AML-193 (cell line): Measurements from ENCODE around the gene PIEZO1.

ENCODE experiments used
- DNase-seq, 2 experiments: peaks; one replicate each; lab custom pipeline; 2025; lab: John Stamatoyannopoulos, UW

PIEZO1 gene

DNA sequence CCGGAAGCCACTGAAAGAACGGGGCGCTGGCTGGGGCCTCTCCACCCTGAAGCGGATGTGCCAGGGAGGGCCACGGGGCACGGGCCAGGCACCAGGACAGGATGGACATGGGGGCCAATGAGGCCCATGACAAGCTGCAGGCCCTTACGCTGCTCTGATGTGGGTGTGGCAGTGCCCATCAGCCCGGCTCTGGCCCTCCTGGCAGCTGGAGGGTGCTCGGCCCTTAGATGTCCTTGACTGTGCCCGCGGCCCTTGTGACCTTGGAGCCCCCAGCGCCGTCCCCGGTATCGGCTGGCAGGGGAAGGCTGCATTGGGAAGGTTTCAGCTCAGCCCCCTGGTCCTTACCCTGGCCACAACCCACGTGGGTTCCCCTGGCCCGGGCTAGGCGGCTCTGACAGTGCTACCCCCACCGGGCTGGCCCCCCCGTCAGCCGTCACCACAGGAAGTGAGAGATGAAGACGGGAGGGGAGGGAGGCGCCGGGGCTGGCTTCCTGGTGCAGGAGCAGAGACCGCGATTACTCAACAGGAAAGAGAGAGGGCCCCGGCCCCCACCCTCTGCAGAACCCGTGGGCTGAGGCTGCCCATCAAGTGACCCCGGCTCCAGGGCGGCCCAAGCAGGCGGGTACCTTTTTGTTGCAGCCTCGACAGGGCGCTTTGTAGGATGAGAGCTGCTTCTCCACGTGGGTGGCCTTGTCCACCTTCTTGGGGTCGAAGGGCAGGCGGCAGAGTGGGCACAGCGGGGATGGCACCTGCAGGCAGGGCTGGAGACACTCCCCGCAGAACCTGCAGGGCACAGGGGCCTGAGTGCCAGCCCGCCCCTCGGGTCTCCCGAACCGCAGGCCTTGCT is 84.2 kb downstream of the PIEZO1 start:
- peak; percentile 96 to 98 for DNase-seq

GRCh38 chr16:88700322-88700635 is 84.7 kb downstream of the PIEZO1 start:
- DNase-seq, result no peak

DNA sequence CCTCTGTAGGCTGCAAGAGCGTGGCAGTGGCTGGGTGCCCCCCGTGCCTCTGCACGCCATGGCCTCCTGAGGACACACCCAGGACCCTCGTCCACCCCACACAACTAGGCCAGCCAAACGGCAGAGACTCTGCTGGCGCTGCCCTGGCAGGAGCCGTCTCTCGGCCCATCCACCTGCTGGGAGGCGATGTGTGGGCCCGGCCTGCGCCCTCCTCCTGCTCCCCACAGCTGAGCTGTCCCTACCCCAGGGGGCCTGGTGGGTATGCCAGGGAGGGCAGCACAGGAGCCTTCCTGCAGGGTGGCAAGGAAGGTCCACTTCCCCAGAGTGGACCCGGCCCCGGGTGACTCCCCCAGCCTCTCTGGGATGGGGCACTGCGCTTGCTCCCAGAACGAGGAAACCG is 85.8 kb downstream of the PIEZO1 start:
- DNase-seq, result no peak

DNA sequence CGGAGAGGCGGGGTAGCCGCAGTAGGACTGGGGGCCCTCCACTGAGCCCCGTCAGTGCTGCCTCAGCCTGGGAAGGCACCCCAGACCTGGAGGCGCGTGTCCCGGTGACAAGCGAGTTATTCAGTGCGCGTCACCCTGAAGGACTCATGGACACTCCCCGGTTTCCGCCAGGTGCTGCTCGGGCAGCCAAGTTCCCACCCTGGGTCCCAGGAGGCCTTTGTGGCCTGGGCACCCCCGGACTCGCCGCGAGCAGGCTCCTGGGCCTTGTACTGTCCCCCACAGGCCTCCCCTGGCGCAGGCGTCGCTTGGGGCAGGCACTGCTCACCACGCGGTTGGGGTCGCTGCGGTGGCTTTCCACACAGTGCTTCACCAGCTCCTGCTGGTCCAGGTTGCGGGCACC is 86.4 kb downstream of the PIEZO1 start:
- DNase-seq, result no peak

DNA sequence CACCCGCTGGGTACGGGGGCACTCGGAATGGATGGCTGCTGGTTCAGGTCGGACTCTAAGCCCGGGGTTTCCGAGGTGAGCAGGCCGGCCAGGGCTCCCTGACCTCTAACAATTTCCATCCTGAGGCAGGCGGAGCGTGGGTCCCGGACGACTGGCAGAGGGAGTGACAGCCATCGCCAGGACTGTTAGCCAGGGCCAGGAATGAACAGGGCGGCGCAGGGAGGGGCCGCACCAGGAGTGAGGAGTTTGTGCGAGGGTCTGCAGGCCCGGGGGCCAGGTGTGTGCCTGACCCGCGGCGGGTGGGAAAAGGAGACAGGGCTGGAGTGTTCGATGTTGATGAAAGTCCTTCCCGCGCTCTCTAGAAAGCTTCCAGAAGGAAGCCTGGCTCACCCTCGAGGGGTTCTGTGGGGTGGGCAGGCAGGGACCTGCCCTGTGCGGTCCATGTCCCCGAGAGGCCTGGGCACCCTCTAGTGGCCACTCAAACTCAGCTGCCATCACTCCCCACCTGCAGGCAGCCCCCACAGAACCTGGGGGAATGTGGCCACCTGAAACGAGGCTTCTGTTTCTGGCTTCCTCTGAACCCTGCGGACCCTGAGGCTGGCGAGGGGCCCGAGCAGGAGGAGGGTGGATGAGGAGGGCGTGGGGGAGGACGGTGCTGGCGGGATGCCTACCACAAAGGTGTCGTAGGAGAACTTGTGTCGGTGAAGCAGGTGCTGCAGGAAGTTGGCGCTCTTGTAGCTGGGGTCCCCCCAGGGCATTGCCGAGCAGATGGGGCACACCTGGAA is 87.0 kb downstream of the PIEZO1 start:
- no peak for DNase-seq

GRCh38 chr16:88697116-88697830 is 87.7 kb downstream of the PIEZO1 start:
- no peak for DNase-seq

- no peak for DNase-seq
These were observed 88.6 kb downstream of the PIEZO1 start for GRCh38 chr16:88696441-88696840.

DNA sequence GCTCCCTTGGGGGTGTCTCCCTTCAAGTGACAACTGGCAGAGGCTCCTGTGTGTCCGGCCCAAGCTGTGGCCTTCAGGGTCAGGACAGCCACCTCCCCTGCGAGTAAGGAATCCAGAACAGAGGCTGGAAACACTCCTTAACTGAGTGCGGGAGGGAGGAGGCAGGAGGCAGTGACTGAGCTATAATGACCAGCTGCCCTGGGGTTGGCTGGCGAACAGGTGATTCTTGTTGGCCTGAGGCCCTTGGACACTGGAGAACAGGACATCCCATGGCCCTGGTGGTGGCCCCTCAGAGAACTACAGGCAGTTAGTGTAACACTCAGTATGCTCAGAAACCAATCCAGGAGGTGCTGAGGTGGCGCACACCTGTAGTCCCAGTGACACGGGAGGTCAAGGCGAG is 89.3 kb downstream of the PIEZO1 start:
- no peak for DNase-seq

DNA sequence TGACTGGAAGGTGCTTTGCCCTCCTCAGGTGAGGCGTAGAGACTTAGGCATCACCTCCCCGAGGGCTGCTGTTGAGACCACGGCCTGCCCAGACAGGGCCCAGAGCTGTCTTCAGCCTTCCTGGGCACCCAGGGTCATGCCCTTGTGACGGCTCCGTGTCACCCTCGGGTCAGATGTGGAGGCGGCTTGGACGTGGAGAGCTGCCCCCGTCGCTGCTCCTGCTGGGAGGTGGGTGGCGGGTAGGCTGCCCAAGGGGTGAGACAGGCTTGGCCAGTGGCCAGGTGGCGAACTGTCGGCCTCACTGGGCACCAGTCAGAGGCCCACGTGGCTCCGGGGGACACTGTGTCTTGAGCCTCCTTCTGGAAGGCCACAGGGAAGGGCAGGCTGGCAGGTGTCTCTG is 89.8 kb downstream of the PIEZO1 start:
- DNase-seq, result no peak

DNA sequence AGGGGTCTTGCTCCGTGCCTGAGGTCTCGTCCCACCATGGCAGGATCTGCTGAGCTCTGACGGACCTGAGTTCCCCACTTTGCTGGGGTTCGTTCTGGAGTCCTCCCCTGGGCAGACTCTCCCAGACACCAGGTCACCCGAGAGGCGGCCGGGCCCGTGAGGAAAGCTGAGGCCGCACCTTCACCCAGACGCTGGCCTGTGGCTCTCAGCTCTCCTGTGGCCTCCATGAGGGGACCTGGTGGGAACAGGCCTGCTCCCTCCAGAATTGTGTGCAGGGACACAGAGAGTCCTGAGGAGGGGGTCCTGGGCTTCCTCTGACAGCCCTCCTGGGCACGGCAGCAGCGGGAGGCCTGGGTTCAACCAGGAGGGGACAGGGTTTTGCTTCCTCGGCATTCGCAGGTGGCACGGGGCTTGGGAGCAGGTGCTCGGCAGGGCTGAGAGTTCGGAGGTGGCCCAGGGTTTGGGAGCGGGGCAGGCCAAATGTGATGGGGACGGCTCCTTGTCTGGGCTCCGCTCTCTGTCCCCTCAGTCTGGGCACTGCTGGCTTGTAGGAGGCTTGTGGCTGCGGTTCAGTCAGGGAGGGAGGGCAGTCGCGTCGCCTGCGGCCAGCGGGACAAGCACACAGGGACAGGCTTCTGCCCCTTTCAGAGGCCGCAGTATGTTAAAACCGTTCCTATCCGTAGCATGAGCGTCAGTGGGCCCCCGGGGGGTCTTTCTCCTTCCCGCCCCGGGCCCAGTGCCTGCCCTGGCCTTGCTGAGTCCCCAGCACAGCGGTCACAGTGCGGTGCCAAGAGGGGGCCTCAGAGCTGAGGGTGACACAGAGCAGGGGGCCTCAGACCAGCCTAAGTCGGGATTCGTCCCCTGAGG is 90.6 kb downstream of the PIEZO1 start:
- DNase-seq, result no peak

DNA sequence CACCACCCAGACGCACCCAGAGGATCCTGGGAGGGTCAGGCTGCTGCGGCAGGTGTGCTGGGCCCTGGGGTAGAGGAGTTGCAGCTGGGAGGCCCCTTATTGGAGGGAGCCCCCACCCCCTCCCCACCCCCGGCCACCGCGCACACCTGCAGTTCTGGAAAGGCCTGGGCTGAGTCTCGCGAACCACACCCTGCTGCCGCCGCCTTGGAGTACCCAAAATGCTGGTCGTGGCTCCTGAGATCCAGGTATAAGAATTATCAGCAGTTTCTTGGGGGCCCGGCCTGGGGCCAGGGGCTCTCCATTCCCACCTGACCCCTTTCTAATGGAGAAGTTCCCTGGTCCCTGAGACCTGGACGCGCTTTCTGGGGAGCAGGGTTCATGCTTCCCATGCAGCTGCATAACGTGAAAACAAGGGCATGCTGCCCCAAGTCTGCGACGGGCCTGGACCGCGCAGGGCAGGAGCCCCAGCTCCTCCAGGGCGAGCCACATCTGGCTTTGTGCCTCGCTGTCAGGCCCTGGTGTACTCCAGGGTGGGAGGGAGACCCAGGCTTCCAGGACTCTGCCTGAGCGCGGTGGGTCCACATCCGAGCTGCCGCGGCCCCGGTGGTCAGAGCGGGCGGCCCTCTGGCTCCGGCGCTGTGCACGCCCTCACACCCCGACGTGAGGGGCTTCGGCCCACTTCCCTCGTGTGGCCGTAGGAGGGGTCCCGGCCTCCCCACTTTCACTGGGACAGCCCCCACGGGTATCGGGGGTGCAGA is 91.4 kb downstream of the PIEZO1 start:
- DNase-seq, result no peak

DNA sequence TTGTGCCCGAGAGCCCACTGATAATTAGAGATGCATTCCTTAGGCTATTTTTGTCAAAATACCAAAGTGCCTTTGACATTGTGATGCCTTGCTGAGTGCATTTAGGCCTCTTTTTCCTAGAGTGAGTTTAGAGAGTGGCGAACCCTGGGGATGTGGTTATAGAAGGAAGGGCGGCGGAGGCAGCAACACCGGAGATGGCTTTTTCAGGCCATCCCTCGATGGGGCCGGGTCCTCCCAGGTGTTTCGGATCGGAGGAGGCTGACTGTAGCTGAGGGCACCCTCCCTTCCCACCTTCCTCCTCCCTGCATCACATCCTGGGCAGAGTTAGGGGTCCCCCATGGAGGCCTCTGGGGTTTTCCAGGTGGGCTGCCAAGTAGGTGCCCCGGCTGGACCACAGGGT is 92.2 kb downstream of the PIEZO1 start:
- DNase-seq, result no peak

GRCh38 chr16:88691924-88692560 is 93.0 kb downstream of the PIEZO1 start:
- peak; percentile 84 to 91 for DNase-seq

DNA sequence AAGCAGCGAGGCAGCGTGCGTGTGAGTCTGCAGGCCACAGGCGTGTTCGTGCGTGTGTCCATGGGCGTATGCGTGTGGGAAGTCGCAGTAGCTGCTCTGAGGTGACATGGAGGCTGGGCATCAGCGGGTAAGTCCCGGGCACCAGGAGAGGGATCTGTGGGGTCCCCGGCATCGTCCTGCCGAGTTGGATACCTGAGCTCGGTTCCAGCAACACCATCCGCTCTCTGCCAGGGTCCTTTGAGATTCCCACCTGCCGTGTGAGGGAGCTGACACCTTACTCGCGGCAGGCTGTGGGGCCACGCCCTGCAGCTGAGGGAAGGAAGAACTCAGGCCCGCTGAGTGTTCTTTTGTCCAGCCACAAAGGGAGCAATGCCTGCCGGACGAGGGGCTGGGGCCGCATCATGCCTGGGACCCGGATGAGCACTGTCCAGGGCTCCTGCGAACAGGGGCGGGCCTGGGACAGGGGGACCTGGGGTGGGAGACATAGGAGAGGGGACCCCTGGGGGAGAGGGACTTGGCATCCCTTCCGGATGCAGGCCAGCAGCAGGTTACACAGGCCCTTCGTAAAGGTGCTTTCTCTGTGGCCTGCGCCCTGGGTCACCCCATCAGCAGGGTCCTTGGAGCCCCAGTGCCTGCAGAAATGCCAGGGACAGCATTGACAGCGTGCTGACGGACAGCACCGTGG is 93.7 kb downstream of the PIEZO1 start:
- no peak for DNase-seq

DNA sequence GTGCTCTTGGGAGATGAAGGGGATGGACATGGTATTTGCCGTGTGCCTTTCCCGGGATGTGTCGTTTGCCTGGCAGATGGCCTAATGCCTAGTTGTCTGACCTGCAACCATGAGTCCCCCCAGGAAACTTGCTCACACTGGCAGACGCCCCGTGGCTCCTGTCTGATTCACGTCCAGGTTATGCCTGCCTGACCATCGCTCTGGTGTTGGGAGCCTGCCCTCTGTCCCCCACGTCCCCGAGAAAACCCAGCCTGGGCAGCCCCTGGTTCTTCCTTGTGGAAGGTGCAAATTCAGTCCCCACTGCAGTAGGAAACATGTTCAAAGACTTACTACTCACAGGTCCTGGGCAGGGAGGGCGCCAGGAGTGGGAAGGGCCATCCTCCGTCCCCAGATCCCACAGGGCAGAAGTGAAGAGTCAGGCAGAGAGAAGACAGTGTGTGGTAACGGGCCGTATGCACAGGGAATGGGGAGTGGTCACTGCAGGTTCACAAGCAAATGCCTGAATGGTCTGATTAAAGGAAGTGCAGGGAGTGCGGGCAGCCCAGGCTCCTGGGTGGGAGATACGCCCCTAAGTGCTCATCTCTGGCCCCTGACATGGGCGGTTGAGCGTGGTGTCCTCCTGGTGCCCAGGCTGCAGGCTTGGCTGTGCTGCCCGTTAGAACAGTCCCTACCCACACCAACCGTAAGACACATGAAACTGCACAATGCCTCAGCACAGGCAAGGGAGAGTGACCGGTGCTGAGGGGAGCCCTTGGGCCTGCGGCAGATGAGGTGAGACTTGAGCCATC is 94.5 kb downstream of the PIEZO1 start:
- no peak for DNase-seq

DNA sequence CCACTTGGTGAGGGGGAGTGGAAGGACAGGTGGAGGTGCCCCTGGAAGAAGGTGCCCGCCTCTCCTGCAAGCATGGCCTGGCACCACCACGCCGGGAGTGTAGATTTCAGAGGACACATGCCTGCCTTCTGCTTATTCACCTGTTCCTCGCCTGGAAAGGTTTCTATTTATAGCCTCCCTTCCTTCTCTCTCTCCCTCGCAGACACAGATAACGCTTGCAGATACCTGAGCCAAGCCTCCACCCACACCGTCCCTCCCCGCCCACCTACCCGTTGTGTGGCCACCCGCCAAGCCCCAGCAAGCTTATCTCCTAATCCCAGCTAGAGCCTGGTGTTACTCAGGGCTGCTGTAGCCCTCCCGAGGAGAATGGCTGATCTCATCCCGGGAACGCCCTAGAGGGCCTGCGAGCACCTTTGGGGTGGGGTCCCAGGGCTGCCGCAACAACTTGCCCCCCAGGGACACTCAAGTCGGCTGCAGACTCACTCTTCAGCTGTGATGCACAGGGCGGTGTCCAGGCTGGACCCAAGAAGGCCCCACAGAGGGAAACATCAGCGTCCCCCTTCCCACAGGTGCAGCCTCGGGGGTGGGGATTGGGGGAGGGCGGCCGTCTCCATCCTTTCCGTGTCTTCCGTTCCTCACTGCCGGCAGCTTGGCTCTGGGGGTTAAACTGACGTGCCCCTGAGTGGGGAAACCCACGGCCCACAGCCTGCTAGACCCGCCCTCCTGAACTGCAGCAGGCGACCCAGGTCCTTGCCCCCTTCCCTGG is 96.8 kb downstream of the PIEZO1 start:
- DNase-seq, result no peak

- DNase-seq, result no peak
These were observed 97.4 kb downstream of the PIEZO1 start for GRCh38 chr16:88687676-88688012.

- DNase-seq, result no peak
These were observed 97.8 kb downstream of the PIEZO1 start for GRCh38 chr16:88687254-88687576.
